GM10266 (cell line): ENCODE measurements around the gene MAN1B1.

Experiments
- DNase-seq: peaks from one replicate; pipeline ENCODE4 v3.0.0; 2012; ENCODE audit errors: extremely low spot score
- CTCF ChIP-seq: IDR thresholded peaks from 2 replicates; pipeline ENCODE4 v1.5.1; 2012; ENCODE audit warnings: mild to moderate bottlenecking, low read depth; ENCODE audit not compliant: control insufficient read depth, insufficient read depth; ENCODE audit errors: missing control alignments

MAN1B1 gene

GRCh38 chr9:137111788-137112563 lies 25.2 kb downstream of the MAN1B1 start:
- DNase-seq: no peak
- no peak for TF ChIP-seq CTCF

- DNase-seq: no peak
- no peak for TF ChIP-seq CTCF
Observed at GRCh38 chr9:137112564-137113384, 26.0 kb downstream of the MAN1B1 start.

- TF ChIP-seq CTCF: no peak
- peak; percentile 64 for DNase-seq
Observed at GRCh38 chr9:137113385-137114159, 26.8 kb downstream of the MAN1B1 start.

- peak; percentile 74 for DNase-seq
- TF ChIP-seq CTCF: no peak
Observed at GRCh38 chr9:137114220-137114612, 27.4 kb downstream of the MAN1B1 start.

GRCh38 chr9:137114613-137115393 lies 28.0 kb downstream of the MAN1B1 start, which contains the start of gene DPP7:
TSS of gene DPP7 (minus strand) at chr9:137114733. CDS start at chr9:137114713, 20 bp downstream.
- peak; percentile 97 for DNase-seq
- TF ChIP-seq CTCF: no peak

- no peak for DNase-seq
- no peak for TF ChIP-seq CTCF
Observed at GRCh38 chr9:137115394-137116026, 28.7 kb downstream of the MAN1B1 start.
